ENCODE data around the gene AEN. TPM values are rescaled to one million over a fixed set of nuclear protein-coding genes. Genes with fewer than 3 reads are reported as not detected.

Gene AEN
- total RNA-seq, 6 experiments from 2014 or later, result 4.5 to 18.7 (median 7.3) TPM

DNA sequence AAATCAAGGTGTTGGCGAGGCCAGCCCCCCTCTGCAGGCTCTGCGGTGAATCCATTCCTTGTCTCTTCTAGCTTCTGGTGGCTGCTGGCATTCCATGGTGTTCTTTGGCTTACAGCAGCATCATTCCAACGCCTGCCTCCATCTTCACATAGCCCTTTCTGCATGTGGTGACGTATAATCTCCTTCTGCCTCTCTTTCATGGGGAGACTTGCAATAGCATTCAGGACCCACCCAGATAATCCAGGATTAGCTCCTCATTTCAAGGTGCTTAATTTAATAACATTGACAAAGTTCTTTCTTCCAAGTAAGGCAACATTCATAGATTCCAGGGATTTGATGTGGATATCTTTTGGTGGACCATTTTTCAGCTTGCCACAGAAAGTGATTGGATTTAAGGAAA is 53.5 kb downstream of the AEN start:
- ATAC-seq (no peak), DNase-seq (no peak)
- TF ChIP-seq, protein P1, sequence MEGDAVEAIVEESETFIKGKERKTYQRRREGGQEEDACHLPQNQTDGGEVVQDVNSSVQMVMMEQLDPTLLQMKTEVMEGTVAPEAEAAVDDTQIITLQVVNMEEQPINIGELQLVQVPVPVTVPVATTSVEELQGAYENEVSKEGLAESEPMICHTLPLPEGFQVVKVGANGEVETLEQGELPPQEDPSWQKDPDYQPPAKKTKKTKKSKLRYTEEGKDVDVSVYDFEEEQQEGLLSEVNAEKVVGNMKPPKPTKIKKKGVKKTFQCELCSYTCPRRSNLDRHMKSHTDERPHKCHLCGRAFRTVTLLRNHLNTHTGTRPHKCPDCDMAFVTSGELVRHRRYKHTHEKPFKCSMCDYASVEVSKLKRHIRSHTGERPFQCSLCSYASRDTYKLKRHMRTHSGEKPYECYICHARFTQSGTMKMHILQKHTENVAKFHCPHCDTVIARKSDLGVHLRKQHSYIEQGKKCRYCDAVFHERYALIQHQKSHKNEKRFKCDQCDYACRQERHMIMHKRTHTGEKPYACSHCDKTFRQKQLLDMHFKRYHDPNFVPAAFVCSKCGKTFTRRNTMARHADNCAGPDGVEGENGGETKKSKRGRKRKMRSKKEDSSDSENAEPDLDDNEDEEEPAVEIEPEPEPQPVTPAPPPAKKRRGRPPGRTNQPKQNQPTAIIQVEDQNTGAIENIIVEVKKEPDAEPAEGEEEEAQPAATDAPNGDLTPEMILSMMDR (IDR thresholded peaks at IDR 0.05), result no peak
- no peak for TF ChIP-seq POLR2A (IDR thresholded peaks at IDR 0.05)
- intact Hi-C loops (cut with DNase I), result no loop called here
- no peak overlapping the region for H3K27ac ChIP-seq
- H3K4me3 ChIP-seq, result no peak overlapping the region
- no peaks in the 10 kb centered on the region for H3K27me3 ChIP-seq
- no peaks in the 10 kb centered on the region for H3K4me1 ChIP-seq
- H3K36me3 ChIP-seq, result no peaks in the 10 kb centered on the region
- WGBS (ENCODE audit: insufficient coverage, low coverage, low lambda C conversion rate, missing lambda C conversion rate), result 83% methylated on average over 4 of the region's 4 CpGs
- no peaks in the 10 kb centered on the region for H3K9me3 ChIP-seq

DNA sequence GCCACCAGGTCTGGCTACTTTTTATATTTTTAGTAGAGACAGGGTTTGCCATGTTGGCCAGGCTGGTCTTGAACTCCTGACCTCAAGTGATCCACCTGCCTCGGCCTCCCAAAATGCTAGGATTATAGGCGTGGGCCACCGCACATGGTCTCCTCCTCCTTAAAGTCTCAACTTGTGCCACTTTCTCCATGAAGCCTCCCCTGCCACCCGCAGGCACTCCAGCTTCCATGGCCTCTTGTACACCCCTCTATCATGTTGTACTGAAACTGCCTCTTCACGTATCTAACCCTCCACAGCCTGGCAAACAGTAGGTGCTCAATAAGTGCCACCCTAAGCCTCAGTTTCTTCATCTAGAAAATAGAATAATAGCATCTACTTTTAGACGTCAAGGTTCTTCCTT is 57.6 kb downstream of the AEN start:
- ATAC-seq (no peak), DNase-seq (no peak)
- intact Hi-C loops (cut with DNase I), result no loop called here
- WGBS (ENCODE audit: insufficient coverage, low coverage, low lambda C conversion rate, missing lambda C conversion rate), result 75% methylated on average over 2 of the region's 6 CpGs
- H3K4me1 ChIP-seq, result no peaks in the 10 kb centered on the region
- H3K36me3 ChIP-seq, result no peaks in the 10 kb centered on the region
- no peak overlapping the region for H3K27ac ChIP-seq
- no peaks in the 10 kb centered on the region for H3K9me3 ChIP-seq
- no peaks in the 10 kb centered on the region for H3K27me3 ChIP-seq
- no peak for TF ChIP-seq POLR2A (IDR thresholded peaks at IDR 0.05)
- TF ChIP-seq, protein P1 (IDR thresholded peaks at IDR 0.05), result no peak
- no peak overlapping the region for H3K4me3 ChIP-seq

DNA sequence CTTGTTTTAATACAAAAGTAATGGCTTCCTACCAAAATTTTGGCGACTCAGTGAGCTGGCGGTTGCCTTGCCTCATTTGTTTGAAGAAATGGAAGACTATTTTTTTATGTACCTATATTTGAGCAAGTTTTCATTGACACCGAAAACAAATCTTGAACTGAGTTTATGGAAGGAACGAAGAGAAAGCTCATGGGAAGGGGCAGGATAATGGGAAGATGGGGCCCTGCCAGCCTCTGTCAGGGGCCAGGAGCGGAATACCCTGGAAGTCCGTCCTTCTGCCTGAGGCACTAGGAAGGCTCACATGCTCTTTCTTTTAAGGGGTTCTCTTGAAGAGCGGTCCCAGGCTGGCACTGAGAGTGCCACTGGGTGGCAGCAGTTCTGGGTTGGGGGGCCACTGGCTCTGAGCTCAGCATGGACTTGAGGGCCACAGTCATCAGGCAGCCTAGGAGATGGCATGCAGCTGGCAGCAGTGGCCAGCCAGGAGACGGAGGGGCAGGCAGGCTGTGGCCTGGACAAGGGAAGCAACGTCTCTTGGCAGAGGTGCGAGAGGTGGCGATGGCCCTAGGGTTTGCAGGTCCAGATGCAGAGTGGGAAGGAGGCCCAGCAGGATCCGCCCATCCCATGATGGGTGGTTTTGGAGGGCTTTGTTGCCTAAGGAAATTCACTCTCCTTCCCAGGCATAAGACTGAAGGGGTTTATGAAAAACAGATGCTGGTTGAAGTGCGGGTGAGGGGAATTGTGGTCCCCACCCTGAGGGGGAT is 59.3 kb downstream of the AEN start:
- no peak overlapping the region for H3K4me3 ChIP-seq
- 91% methylated on average over 8 of the region's 13 CpGs for WGBS (ENCODE audit: insufficient coverage, low coverage, low lambda C conversion rate, missing lambda C conversion rate)
- intact Hi-C loops (cut with DNase I), result no loop called here
- no peaks in the 10 kb centered on the region for H3K36me3 ChIP-seq
- no peak for DNase-seq
- no peaks in the 10 kb centered on the region for H3K9me3 ChIP-seq
- ATAC-seq, result no peak
- no peaks in the 10 kb centered on the region for H3K4me1 ChIP-seq
- H3K27me3 ChIP-seq, result no peaks in the 10 kb centered on the region
- TF ChIP-seq, protein P1 (IDR thresholded peaks at IDR 0.05), result no peak
- no peak overlapping the region for H3K27ac ChIP-seq

DNA sequence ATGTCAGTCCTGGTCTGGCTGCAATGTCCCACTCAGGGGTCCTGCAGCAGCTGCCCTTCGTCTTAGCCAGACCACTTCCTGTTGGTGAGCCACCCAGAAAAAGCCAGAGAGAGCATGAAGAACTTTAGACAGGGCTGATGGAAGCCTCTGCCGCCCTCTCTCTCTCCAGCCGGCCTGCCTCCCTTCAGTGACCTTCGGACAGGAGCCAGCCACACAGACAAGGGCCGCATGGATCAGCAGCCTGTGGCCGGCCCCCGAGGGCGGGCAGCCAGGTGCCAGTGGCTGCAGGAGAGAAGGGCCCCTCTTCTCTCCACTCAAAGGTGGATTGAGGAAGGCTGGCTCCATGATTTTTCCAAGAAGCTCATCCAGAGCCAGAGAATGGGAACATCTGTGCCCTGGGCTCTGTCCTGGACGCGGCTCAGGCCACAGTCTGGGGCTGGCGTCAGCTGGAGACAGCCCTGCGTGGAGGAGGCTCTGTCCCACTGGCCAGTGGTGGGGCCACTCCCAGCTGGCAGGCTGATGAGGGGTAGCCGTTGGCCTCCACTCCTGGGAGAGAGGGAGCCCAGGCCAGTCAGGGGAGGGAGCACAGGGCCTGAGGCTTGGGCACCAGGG is 60.6 kb downstream of the AEN start:
- TF ChIP-seq, protein P1 (IDR thresholded peaks at IDR 0.05), result no peak
- no peak for TF ChIP-seq POLR2A (IDR thresholded peaks at IDR 0.05)
- Histone ChIP-seq H3K9me3 (no peaks in the 10 kb centered on the region), H3K4me1 (no peaks in the 10 kb centered on the region), H3K4me3 (no peak overlapping the region), H3K36me3 (no peaks in the 10 kb centered on the region), H3K27me3 (no peaks in the 10 kb centered on the region), H3K27ac (no peak overlapping the region)
- ATAC-seq (peak; percentile 82 to 95 (median 86)), DNase-seq (peak in 2 of 3 donors; percentile 49 to 66)
- intact Hi-C loops (cut with DNase I), result no loop called here
- WGBS (ENCODE audit: insufficient coverage, low coverage, low lambda C conversion rate, missing lambda C conversion rate), result 17% methylated on average over 1 of the region's 13 CpGs

MicroRNAs encoded within 50 kb of the gene (microRNA counts, 767-probe panel; counts per million panel counts)
- microRNA hsa-miR-1179 (237 counts per million), microRNA hsa-miR-7-5p (237 counts per million)

Small RNA genes within 50 kb of the gene (microRNA-seq; reads per million reads assigned to microRNA genes)
- gene MIR1179, result 0.64 to 1.2 reads per million in 2 donors
- gene MIR3529, result 0 reads per million in 2 donors
- gene MIR7-2, result 0 reads per million in 2 donors

Small RNA genes within 50 kb of the gene (small RNA-seq; reads per million reads assigned to genes)
- gene MIR1179 (0 reads per million in 2 experiments), gene MIR7-2 (0 reads per million in 2 experiments)

Other genes starting within 250 kb of the AEN start
- gene MRPL46, start 154.0 kb upstream of the AEN start, total RNA-seq, result 10 to 100 TPM; 25.4 to 38.4 (median 33.9) TPM
- 10 to 100 TPM; 25.4 to 38.0 (median 32.7) TPM for gene MRPS11, start 153.6 kb upstream of the AEN start, total RNA-seq
- gene DET1, start 74.7 kb upstream of the AEN start, total RNA-seq, result 1 to 10 TPM; 1.3 to 2.5 (median 1.9) TPM
- gene ISG20, start 17.7 kb downstream of the AEN start, total RNA-seq, result 10 to 100 TPM in 3 of 6 experiments, 1 to 10 TPM in 3; 6.3 to 19.4 (median 11.9) TPM
- under 1 TPM in 1 of 6 experiments, not detected in 5; 0.07 TPM for gene ACAN, start 182.1 kb downstream of the AEN start, total RNA-seq

Data from right lobe of liver (tissue), 6 donors.